NCI-H187 treated with DMSO at 0.1 percent for 48 hours (cell line): Measurements from ENCODE around the gene BRINP1.

ENCODE experiments used
- DNase-seq: peaks from one replicate; lab custom pipeline; 2025; lab: John Stamatoyannopoulos, UW

The BRINP1 gene

GRCh38 chr9:119278171-119278570 is 91.1 kb downstream of the BRINP1 start:
- no peak for DNase-seq

- no peak for DNase-seq
Observed at GRCh38 chr9:119273984-119274665, 95.1 kb downstream of the BRINP1 start.

GRCh38 chr9:119273325-119273904 is 95.8 kb downstream of the BRINP1 start:
- DNase-seq, result no peak

GRCh38 chr9:119272500-119273211 is 96.6 kb downstream of the BRINP1 start:
- no peak for DNase-seq

GRCh38 chr9:119268985-119269384 is 100.2 kb downstream of the BRINP1 start:
- DNase-seq, result no peak

GRCh38 chr9:119264165-119264564 is 105.1 kb downstream of the BRINP1 start:
- DNase-seq, result no peak

- DNase-seq, result no peak
Observed at GRCh38 chr9:119257592-119257991, 111.6 kb downstream of the BRINP1 start.

GRCh38 chr9:119255116-119255515 is 114.1 kb downstream of the BRINP1 start:
- DNase-seq, result no peak

GRCh38 chr9:119252671-119253299 is 116.5 kb downstream of the BRINP1 start:
- no peak for DNase-seq

- DNase-seq, result no peak
Observed at GRCh38 chr9:119251936-119252335, 117.3 kb downstream of the BRINP1 start.

GRCh38 chr9:119250730-119251129 is 118.5 kb downstream of the BRINP1 start:
- DNase-seq, result no peak

- DNase-seq, result no peak
Observed at GRCh38 chr9:119240546-119240945, 128.7 kb downstream of the BRINP1 start.

- DNase-seq, result no peak
Observed at GRCh38 chr9:119234636-119235035, 134.6 kb downstream of the BRINP1 start.

GRCh38 chr9:119227422-119227821 is 141.8 kb downstream of the BRINP1 start:
- DNase-seq, result no peak

- no peak for DNase-seq
Observed at GRCh38 chr9:119224431-119224830, 144.8 kb downstream of the BRINP1 start.

- no peak for DNase-seq
Observed at GRCh38 chr9:119221276-119221675, 148.0 kb downstream of the BRINP1 start.

GRCh38 chr9:119218293-119218692 is 150.9 kb downstream of the BRINP1 start:
- DNase-seq, result no peak

GRCh38 chr9:119216651-119217331 is 152.4 kb downstream of the BRINP1 start:
- no peak for DNase-seq

- no peak for DNase-seq
Observed at GRCh38 chr9:119215651-119216050, 153.6 kb downstream of the BRINP1 start.

- DNase-seq, result no peak
Observed at GRCh38 chr9:119213471-119213870, 155.8 kb downstream of the BRINP1 start.

- no peak for DNase-seq
Observed at GRCh38 chr9:119197893-119198607, 171.2 kb downstream of the BRINP1 start.

- DNase-seq, result no peak
Observed at GRCh38 chr9:119195521-119195920, 173.7 kb downstream of the BRINP1 start.
